Activated CD4-positive, alpha-beta T cell treated with anti-CD3 and anti-CD28 coated beads for 24 hours (primary cell): Measurements from ENCODE around the gene LRFN3.
"Not testable (repeated sequence)": the region's sequence is repeated elsewhere in the genome, so short reads cannot be mapped to it uniquely, and the experiment has no call there.

Source experiments
- DNase-seq, 2 donors: peaks; one replicate each; pipeline ENCODE4 v3.0.0-alpha.2; 2020; ENCODE audit warnings: low read depth in 2 of 2

The LRFN3 gene

DNA sequence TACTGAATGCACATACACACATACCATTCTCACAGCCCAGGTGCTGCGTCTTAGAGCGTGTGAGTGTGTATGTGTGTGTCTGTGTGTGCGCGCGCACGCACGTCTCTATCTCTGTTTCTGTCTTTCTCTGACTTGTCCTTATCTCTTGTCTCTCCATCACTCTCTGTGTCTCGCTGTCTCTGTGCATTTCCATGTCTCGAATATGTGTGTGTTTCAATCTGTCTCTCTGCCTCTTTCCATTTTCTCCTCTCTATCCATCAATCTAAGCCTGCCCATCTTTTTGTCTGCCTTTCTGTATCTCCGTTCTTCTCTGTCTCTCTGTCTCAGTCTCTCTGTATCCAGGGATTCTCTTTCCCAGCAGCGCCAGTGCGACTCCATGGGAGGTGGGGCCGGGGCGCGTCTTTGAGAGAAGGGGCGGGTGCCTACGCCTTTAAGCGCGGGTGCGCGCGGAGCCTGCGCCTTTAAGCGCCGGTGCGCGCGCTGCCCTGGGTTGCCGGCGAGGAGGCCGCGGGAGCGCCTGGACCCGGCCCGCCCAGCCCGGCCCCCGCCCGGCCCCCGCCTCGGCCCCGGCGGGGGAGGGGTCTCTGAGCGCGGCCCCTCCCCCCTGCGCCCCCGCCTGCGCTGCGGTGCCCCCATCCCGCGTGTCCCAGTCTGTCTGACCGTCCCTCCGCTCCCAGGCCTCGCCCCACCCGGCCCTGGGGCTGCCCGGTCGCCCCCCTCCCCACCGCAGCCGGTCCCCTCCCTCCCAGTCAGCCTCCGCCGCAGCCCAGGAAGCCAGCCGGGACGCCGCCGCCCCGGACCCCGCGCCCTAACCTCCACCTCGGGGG is at the start of gene LRFN3:
LRFN3 (plus strand) TSS at position 464 of the 827 bp plus-strand sequence. CDS start 3,052 bp downstream, outside the sequence.
- DNase-seq = peak; percentile 39 to 61

DNA sequence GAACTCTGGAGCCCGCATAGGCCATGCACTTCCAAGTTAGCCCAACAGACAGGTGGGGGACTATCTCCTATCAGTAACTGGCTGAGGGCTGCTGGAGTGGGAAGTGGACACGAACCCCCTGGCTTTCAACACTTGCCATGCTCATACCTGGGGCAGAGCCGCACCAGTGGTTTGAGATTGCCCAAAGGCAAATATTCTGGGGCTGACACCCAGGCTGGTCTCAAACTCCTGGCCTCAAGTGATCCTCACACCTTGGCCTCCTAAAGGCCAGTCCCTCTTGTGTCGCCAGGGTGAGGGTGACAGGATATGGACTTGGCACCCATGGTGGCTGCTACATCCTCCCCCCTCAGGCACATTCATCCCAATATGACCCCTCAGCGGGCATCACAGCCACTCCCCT is 49.0 kb upstream of the LRFN3 start:
- DNase-seq = no peak

GRCh38 chr19:35888398-35888797 is 47.8 kb upstream of the LRFN3 start:
- DNase-seq = no peak

GRCh38 chr19:35889370-35890112 is 46.6 kb upstream of the LRFN3 start:
- DNase-seq = no peak

- no peak for DNase-seq
Measured at GRCh38 chr19:35890113-35890650, 46.0 kb upstream of the LRFN3 start.

DNA sequence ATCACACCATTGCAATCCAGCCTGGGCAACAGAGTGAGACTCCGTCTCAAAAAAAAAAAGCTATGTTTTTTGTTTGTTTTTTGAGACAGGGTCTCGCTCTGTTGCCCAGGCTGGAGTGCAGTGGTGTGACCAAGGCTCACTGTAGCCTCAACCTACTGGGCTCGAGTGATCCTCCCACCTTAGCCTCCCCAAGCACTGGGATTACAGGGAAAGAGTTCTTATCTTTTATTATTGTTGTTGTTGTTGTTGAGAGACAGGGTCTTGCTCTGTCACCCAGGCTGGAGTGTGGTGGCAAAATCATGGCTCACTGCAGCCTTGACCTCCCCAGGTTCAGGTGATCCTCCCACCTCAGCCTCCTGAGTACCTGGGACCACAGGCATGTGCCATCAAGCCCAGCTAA is 44.4 kb upstream of the LRFN3 start:
- not testable (repeated sequence) for DNase-seq

- no peak for DNase-seq
Measured at GRCh38 chr19:35894342-35894741, 41.8 kb upstream of the LRFN3 start.

GRCh38 chr19:35895911-35896642 is 40.1 kb upstream of the LRFN3 start:
- no peak for DNase-seq

- no peak for DNase-seq
Measured at GRCh38 chr19:35896643-35897040, 39.5 kb upstream of the LRFN3 start.

GRCh38 chr19:35897706-35898451 is 38.3 kb upstream of the LRFN3 start:
- DNase-seq = no peak

- no peak for DNase-seq
Measured at GRCh38 chr19:35898499-35898809, 37.7 kb upstream of the LRFN3 start.

- peak; percentile 79 to 80 for DNase-seq
Measured at GRCh38 chr19:35899547-35900214, 36.5 kb upstream of the LRFN3 start.

DNA sequence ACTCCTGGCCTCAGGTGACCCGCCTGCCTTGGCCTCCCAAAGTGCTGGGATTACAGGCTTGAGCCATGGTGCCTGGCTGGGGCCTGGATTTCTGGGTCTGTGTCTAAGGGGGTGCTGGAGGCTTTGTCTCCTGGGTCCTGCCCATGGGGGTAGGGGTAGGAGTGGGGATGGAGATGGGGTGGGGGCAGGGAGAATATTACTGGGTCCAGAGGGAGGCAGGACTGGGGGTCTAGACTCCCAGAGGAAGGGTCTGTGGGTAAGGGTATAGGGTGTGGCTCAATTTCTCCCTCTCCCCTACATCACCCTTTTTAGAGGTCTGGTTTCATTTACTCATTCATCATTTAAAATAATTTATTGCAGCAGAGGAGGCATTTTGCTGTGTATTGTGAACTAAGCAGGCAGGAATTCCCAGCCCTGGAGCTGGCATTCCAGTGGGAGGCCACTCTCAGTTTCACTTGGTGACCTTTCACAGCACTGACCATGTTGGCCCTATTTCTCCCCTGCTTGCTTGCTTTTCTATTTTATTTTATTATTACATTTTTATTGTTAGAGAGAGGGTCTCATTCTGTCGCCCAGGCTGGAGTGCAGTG is 35.0 kb upstream of the LRFN3 start:
- no peak for DNase-seq

DNA sequence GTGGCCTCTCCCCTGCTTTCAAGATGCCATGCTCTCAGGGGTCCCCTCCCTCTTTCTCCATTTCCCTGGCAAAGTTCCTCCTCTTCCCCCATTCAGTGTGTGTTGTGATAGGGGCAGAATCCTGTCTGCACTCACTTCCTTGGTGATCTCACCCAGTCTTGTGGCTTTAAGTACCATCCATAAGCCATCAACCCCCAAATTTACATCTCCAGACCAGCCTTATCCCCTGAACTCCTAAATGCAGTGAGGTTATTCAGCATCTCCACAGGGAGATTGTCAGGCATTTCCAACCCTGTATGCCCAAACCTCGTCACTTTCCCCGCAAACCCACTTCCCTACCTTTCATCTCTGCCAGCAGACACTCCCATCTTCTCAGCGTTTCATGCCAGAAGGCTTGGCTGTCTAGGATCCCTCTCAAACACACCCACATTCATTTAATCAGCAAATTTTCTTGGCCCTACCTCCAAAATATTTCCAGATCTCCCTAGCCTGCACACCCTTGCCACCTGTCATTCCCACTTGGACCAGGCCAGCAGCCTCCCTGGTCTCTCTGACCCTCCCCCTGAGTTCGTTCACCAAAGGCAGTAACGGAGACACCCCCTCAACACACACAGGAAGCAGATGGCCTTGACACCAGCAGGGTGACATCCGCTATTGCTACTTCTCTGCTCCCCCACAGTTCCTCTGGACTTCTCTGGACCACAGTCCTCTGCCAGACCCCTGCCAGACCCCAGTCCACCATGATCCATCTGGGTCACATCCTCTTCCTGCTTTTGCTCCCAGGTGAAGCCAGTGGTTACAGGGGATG is 34.1 kb upstream of the LRFN3 start, which contains the start of gene HCST:
HCST (plus strand) TSS at position 676 of the 808 bp plus-strand sequence; CDS start at position 741, 65 bp downstream.
- no peak for DNase-seq

DNA sequence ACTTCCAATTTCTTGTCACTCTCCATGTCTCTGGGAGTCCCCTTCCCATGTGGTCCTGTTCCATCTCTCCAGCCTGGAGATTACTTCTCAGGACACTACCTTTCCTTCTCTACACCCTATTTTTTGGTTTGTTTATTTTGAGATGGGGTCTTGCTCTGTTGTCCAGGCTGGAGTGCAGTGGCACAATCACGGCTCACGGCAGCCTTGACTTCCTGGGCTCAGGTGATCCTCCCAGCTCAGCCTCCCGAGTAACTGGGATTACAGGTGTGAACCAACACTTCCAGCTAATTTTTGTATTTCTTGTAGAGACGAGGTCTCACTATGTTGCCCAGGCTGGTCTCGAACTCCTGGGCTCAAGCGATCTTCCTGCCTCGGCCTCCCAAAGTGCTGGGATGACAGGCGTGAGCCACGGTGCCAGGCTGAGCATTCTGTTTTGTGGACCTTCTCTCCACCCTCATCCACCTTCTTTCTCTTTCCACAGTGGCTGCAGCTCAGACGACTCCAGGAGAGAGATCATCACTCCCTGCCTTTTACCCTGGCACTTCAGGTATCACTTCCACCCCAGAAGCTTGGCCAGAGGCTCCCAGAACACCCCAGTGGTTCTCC is 33.2 kb upstream of the LRFN3 start:
- no peak for DNase-seq

DNA sequence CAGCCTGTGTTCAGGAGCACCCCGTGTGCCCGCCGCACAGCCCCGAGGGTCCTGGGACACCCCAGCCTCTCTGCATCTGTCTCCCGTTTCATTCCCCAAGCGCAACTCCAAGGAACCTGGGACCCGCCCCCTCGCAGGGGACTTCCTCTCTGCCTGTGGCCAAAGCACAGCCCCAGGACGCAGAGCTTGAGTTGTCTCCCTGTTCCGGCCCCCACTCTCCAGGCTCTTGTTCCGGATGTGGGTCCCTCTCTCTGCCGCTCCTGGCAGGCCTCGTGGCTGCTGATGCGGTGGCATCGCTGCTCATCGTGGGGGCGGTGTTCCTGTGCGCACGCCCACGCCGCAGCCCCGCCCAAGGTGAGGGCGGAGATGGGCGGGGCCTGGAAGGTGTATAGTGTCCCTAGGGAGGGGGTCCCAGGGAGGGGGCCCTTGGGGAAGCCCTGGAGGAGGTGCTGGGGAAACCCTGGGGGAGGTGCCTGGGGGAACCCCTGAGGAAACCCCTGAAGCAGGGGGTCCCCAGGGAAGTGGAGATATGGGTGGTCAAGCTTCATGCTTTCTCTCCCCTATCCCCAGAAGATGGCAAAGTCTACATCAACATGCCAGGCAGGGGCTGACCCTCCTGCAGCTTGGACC is 32.5 kb upstream of the LRFN3 start:
- peak; percentile 74 to 80 for DNase-seq

- no peak for DNase-seq
Measured at GRCh38 chr19:35904311-35905068, 31.7 kb upstream of the LRFN3 start.

DNA sequence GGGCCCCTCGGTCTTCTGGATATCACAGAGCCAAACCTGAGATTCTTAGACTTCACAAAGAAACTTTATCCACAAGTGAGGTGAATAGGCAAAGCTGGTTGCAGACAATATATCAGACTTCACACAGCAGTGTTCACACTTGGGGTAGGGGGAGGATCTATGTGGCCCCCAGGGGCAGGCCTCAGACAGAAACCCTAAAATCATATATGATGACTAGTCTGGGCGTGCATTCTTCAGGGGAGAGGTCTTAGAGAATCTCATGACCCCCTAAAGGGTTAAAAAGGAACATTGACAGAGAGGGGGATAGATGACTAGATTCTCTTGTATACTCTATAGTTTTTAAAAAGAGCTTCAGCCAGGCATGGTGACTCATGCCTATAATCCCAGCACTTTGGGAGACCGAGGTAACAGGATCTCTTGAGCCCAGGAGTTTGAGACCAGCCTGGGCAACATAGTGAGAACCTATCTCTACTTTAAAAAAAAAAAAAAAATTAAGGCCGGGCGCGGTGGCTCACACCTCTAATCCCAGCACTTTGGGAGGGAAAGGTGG is 30.9 kb upstream of the LRFN3 start:
- DNase-seq = no peak
